ACC112 (cell line): Measurements from ENCODE around the gene LRRC28.

Source experiments
- H2AFZ ChIP-seq: fragments of 200-600 bp; sonication (generic); one replicate; pipeline ENCODE4 v1.6.0; 2017; ENCODE audit warnings: antibody characterized with exemption, low read length; ENCODE audit not compliant: unreplicated experiment
- H3K27ac ChIP-seq: fragments of 200-600 bp; sonication (generic); 2 replicates; pipeline ENCODE4 v1.5.1; 2014; ENCODE audit warnings: low read depth, mild to moderate bottlenecking, antibody characterized with exemption, low read length, moderate library complexity
- H3K27me3 ChIP-seq: fragments of 200-600 bp; sonication (generic); 2 replicates; pipeline ENCODE4 v1.6.1; 2014; ENCODE audit warnings: mild to moderate bottlenecking, antibody characterized with exemption, low read length, moderate library complexity, mixed read lengths; ENCODE audit not compliant: insufficient read depth
- H3K36me3 ChIP-seq: fragments of 200-600 bp; sonication (generic); 2 replicates; pipeline ENCODE4 v1.6.1; 2016; ENCODE audit warnings: mild to moderate bottlenecking, antibody characterized with exemption, low read length, moderate library complexity, mixed read lengths; ENCODE audit not compliant: insufficient read depth
- H3K4me1 ChIP-seq: fragments of 200-600 bp; sonication (generic); one replicate; pipeline ENCODE4 v1.6.1; 2016; ENCODE audit warnings: low read length, mixed read lengths; ENCODE audit not compliant: insufficient read depth, unreplicated experiment, control insufficient read depth
- H3K4me3 ChIP-seq: fragments of 200-600 bp; sonication (generic); 2 replicates; pipeline ENCODE4 v1.5.1; 2014; ENCODE audit warnings: mild to moderate bottlenecking, low read depth, low read length
- H3K79me2 ChIP-seq: fragments of 200-600 bp; sonication (generic); one replicate; pipeline ENCODE4 v1.6.0; 2016; ENCODE audit warnings: low read length; ENCODE audit not compliant: control insufficient read depth, unreplicated experiment, insufficient read depth

The LRRC28 gene

GRCh38 chr15:99273801-99274200 lies 22.5 kb downstream of the LRRC28 start:
- H3K27me3 ChIP-seq, result no peaks in the 10 kb centered on the region
- H3K4me3 ChIP-seq, result no peak overlapping the region
- H3K79me2 ChIP-seq, result no peaks in the 10 kb centered on the region
- H2AFZ ChIP-seq, result no peak overlapping the region
- peaks cover 4% of the 10 kb centered on the region for H3K4me1 ChIP-seq
- H3K36me3 ChIP-seq, result no peaks in the 10 kb centered on the region
- no peak overlapping the region for H3K27ac ChIP-seq

- Histone ChIP-seq H3K36me3 (no peaks in the 10 kb centered on the region), H3K27me3 (no peaks in the 10 kb centered on the region), H3K4me3 (no peak overlapping the region), H3K79me2 (no peaks in the 10 kb centered on the region), H3K4me1 (peaks cover 11% of the 10 kb centered on the region), H3K27ac (no peak overlapping the region), H2AFZ (no peak overlapping the region)
These were observed 23.8 kb downstream of the LRRC28 start for GRCh38 chr15:99275061-99275460.

- H3K79me2 ChIP-seq, result no peaks in the 10 kb centered on the region
These were observed 24.3 kb downstream of the LRRC28 start for GRCh38 chr15:99275525-99276128.

GRCh38 chr15:99279290-99279689 lies 28.0 kb downstream of the LRRC28 start:
- H3K36me3 ChIP-seq, result no peaks in the 10 kb centered on the region
- no peak overlapping the region for H3K27ac ChIP-seq
- no peak overlapping the region for H3K4me3 ChIP-seq
- H3K4me1 ChIP-seq, result peaks cover 18% of the 10 kb centered on the region
- no peaks in the 10 kb centered on the region for H3K27me3 ChIP-seq
- no peak overlapping the region for H2AFZ ChIP-seq
- H3K79me2 ChIP-seq, result no peaks in the 10 kb centered on the region

More at GRCh38 chr15:99275525-99276128, 24.3 kb downstream of the LRRC28 start:
- H3K4me3 ChIP-seq, result no peak overlapping the region
- H3K27ac ChIP-seq, result no peak overlapping the region
- no peaks in the 10 kb centered on the region for H3K36me3 ChIP-seq
- H3K27me3 ChIP-seq, result no peaks in the 10 kb centered on the region
- peaks cover 16% of the 10 kb centered on the region for H3K4me1 ChIP-seq
- no peak overlapping the region for H2AFZ ChIP-seq

GRCh38 chr15:99279827-99280226 lies 28.5 kb downstream of the LRRC28 start:
- peaks cover 18% of the 10 kb centered on the region for H3K4me1 ChIP-seq
- no peaks in the 10 kb centered on the region for H3K27me3 ChIP-seq
- H2AFZ ChIP-seq, result no peak overlapping the region
- no peak overlapping the region for H3K4me3 ChIP-seq
- H3K79me2 ChIP-seq, result no peaks in the 10 kb centered on the region
- H3K36me3 ChIP-seq, result no peaks in the 10 kb centered on the region
- no peak overlapping the region for H3K27ac ChIP-seq

- Histone ChIP-seq H3K4me1 (peaks cover 18% of the 10 kb centered on the region), H3K4me3 (no peak overlapping the region)
These were observed 30.8 kb downstream of the LRRC28 start for GRCh38 chr15:99282121-99282520.

GRCh38 chr15:99282586-99282985 lies 31.3 kb downstream of the LRRC28 start:
- no peak overlapping the region for H3K4me3 ChIP-seq
- no peaks in the 10 kb centered on the region for H3K27me3 ChIP-seq
- H2AFZ ChIP-seq, result no peak overlapping the region
- H3K27ac ChIP-seq, result no peak overlapping the region
- peaks cover 18% of the 10 kb centered on the region for H3K4me1 ChIP-seq
- H3K36me3 ChIP-seq, result no peaks in the 10 kb centered on the region
- H3K79me2 ChIP-seq, result no peaks in the 10 kb centered on the region

More at GRCh38 chr15:99282121-99282520, 30.8 kb downstream of the LRRC28 start:
- H2AFZ ChIP-seq, result no peak overlapping the region
- no peaks in the 10 kb centered on the region for H3K36me3 ChIP-seq
- no peak overlapping the region for H3K27ac ChIP-seq
- H3K27me3 ChIP-seq, result no peaks in the 10 kb centered on the region
- H3K79me2 ChIP-seq, result no peaks in the 10 kb centered on the region

GRCh38 chr15:99283717-99284116 lies 32.4 kb downstream of the LRRC28 start:
- Histone ChIP-seq H3K4me3 (no peak overlapping the region), H3K36me3 (no peaks in the 10 kb centered on the region), H3K79me2 (no peaks in the 10 kb centered on the region), H3K4me1 (peaks cover 18% of the 10 kb centered on the region), H3K27me3 (no peaks in the 10 kb centered on the region), H3K27ac (no peak overlapping the region), H2AFZ (no peak overlapping the region)

GRCh38 chr15:99291643-99292042 lies 40.4 kb downstream of the LRRC28 start:
- no peak overlapping the region for H3K4me3 ChIP-seq

GRCh38 chr15:99295840-99296239 lies 44.6 kb downstream of the LRRC28 start:
- Histone ChIP-seq H3K36me3 (peaks cover 7% of the 10 kb centered on the region; the same call in 1 of the 2 replicates), H3K4me1 (no peaks in the 10 kb centered on the region), H3K27ac (no peak overlapping the region), H2AFZ (no peak overlapping the region), H3K4me3 (no peak overlapping the region), H3K79me2 (no peaks in the 10 kb centered on the region), H3K27me3 (no peaks in the 10 kb centered on the region)

More at GRCh38 chr15:99291643-99292042, 40.4 kb downstream of the LRRC28 start:
- Histone ChIP-seq H3K4me1 (no peaks in the 10 kb centered on the region), H3K27ac (no peak overlapping the region), H2AFZ (no peak overlapping the region), H3K27me3 (no peaks in the 10 kb centered on the region), H3K36me3 (peaks cover 7% of the 10 kb centered on the region; the same call in 1 of the 2 replicates), H3K79me2 (no peaks in the 10 kb centered on the region)

- no peak overlapping the region for H3K4me3 ChIP-seq
- H3K27me3 ChIP-seq, result no peaks in the 10 kb centered on the region
These were observed 45.1 kb downstream of the LRRC28 start for GRCh38 chr15:99296386-99296785.

More at GRCh38 chr15:99296386-99296785, 45.1 kb downstream of the LRRC28 start:
- H3K36me3 ChIP-seq, result peaks cover 7% of the 10 kb centered on the region; the same call in 1 of the 2 replicates
- no peak overlapping the region for H3K27ac ChIP-seq
- H3K79me2 ChIP-seq, result no peaks in the 10 kb centered on the region
- no peak overlapping the region for H2AFZ ChIP-seq
- H3K4me1 ChIP-seq, result no peaks in the 10 kb centered on the region
